A549 (cell line): ENCODE data around the gene MAN2A2. TPM values are rescaled to one million over a fixed set of nuclear protein-coding genes. Genes with fewer than 3 reads are reported as not detected.

Experiments
- ATAC-seq, 2 experiments: fragments of 200-7000 bp in 1 of 2; fragments of >200 bp in 1 of 2; cut with Nextera tagmentation in 1 of 2; cut with Tn5 transposase in 1 of 2; 3 replicates each; pipeline versions ENCODE4 v1.8.0 to v1.9.1; 2018 to 2020; ENCODE audit warnings: mild to moderate bottlenecking in 1 of 2, moderate library complexity in 1 of 2
- CTCF ChIA-PET: fragments of 300-600 bp; sonication (Branson Sonifier 250); formaldehyde crosslinking; extraction: SDS; loops from one replicate; lab custom pipeline; 2021; ENCODE audit warnings: antibody characterized with exemption, inconsistent platforms; lab: Yijun Ruan, JAX
- POLR2A ChIA-PET: fragments of 350-600 bp; formaldehyde crosslinking; extraction: SDS; loops from one replicate; lab custom pipeline; 2021; ENCODE audit warnings: antibody characterized with exemption, inconsistent platforms; lab: Yijun Ruan, JAX
- DNase-seq, 2 experiments: peaks; one replicate each; pipeline versions ENCODE4 v3.0.0 to v3.0.0-alpha.2; 2011 to 2016; ENCODE audit warnings: low read depth in 1 of 2, low spot score in 1 of 2
- FAIRE-seq: peaks from 2 replicates; lab custom pipeline; 2011; peaks lifted over from hg19 to GRCh38; lab: Jason Lieb, UNC
- H3K27ac ChIP-seq, 2 experiments: fragments of >200 bp; sonication (Bioruptor Twin); formaldehyde crosslinking; 3 replicates each; pipeline ENCODE4 v1.5.1; 2016 to 2017
- H3K4me1 ChIP-seq: fragments of >200 bp; sonication (Bioruptor Twin); formaldehyde crosslinking; 3 replicates; pipeline ENCODE4 v1.6.1; 2016
- H3K4me2 ChIP-seq: fragments of >200 bp; sonication (Bioruptor Twin); formaldehyde crosslinking; 3 replicates; pipeline ENCODE4 v1.6.1; 2016
- H3K4me3 ChIP-seq: fragments of >200 bp; sonication (Bioruptor Twin); formaldehyde crosslinking; 3 replicates; pipeline ENCODE4 v1.5.1; 2016
- H3K9me3 ChIP-seq: fragments of >200 bp; sonication (Bioruptor Twin); formaldehyde crosslinking; 3 replicates; pipeline ENCODE4 v1.6.1; 2016
- BHLHE40 ChIP-seq: IDR thresholded peaks from 2 replicates; pipeline ENCODE4 v1.6.1; 2012; ENCODE audit warnings: low read depth, low read length, inconsistent platforms
- CBX8 ChIP-seq: fragments of 200-600 bp; sonication (generic); IDR thresholded peaks from 2 replicates; pipeline ENCODE4 v1.6.1; 2016
- CHD4 ChIP-seq: fragments of 200-600 bp; sonication (generic); IDR thresholded peaks from 2 replicates; pipeline ENCODE4 v1.6.1; 2016; ENCODE audit warnings: antibody characterized with exemption, mild to moderate bottlenecking, borderline replicate concordance
- CTCF ChIP-seq: fragments of >200 bp; sonication (Bioruptor Twin); formaldehyde crosslinking; IDR thresholded peaks from 3 replicates; pipeline ENCODE4 v1.5.1; 2016
- EHMT2 ChIP-seq: fragments of 200-600 bp; sonication (generic); IDR thresholded peaks from 2 replicates; pipeline ENCODE4 v1.6.1; 2016; ENCODE audit warnings: antibody characterized with exemption, low read depth, mild to moderate bottlenecking, moderate library complexity
- ELK1 ChIP-seq: fragments of 150-350 bp; IDR thresholded peaks from 2 replicates; pipeline ENCODE4 v1.6.1; 2014; ENCODE audit warnings: low read depth, mild to moderate bottlenecking, low read length
- ESRRA ChIP-seq: fragments of 150-350 bp; IDR thresholded peaks from 2 replicates; pipeline ENCODE4 v1.6.1; 2014; ENCODE audit warnings: mild to moderate bottlenecking, low read length, borderline replicate concordance
- FOXS1 ChIP-seq: fragments of 250-450 bp; sonication (Bioruptor Pico); IDR thresholded peaks from 2 replicates; pipeline ENCODE4 v1.5.0; 2020; ENCODE audit warnings: mild to moderate bottlenecking, moderate library complexity
- GATA3 ChIP-seq: IDR thresholded peaks from 2 replicates; pipeline ENCODE4 v1.6.1; 2012; ENCODE audit warnings: borderline replicate concordance
- HMGXB4 ChIP-seq: fragments of 250-450 bp; sonication (Bioruptor Pico); IDR thresholded peaks from 2 replicates; pipeline ENCODE4 v1.5.0; 2021; ENCODE audit warnings: mild to moderate bottlenecking, moderate library complexity, borderline replicate concordance
- JUN ChIP-seq, 2 experiments: fragments of >200 bp; sonication (Bioruptor Twin); formaldehyde crosslinking; IDR thresholded peaks; 2 replicates in 1 of 2; 3 replicates in 1 of 2; pipeline ENCODE4 v1.6.1; 2016 to 2017
- JUNB ChIP-seq: fragments of >200 bp; sonication (Bioruptor Twin); formaldehyde crosslinking; IDR thresholded peaks from 2 replicates; pipeline ENCODE4 v1.6.1; 2016
- KDM1A ChIP-seq: fragments of 200-600 bp; sonication (generic); IDR thresholded peaks from 2 replicates; pipeline ENCODE4 v1.6.1; 2016; ENCODE audit warnings: low read depth, mild to moderate bottlenecking
- MAX ChIP-seq: IDR thresholded peaks from 2 replicates; pipeline ENCODE4 v1.6.1; 2012
- MYC ChIP-seq: IDR thresholded peaks from 2 replicates; pipeline ENCODE4 v1.6.1; 2012; ENCODE audit warnings: mild to moderate bottlenecking, inconsistent platforms, low read length, improper control_type of control experiment, borderline replicate concordance
- NFE2L2 ChIP-seq: fragments of 150-350 bp; conservative IDR thresholded peaks from 2 replicates; pipeline ENCODE4 v1.6.1; 2014; ENCODE audit warnings: low read length
- NPAS2 ChIP-seq: fragments of 250-450 bp; sonication (Bioruptor Pico); IDR thresholded peaks from 2 replicates; pipeline ENCODE4 v1.8.0; 2022; ENCODE audit warnings: mild to moderate bottlenecking, moderate library complexity, borderline replicate concordance
- RAD21 ChIP-seq, 2 experiments: fragments of >200 bp in 1 of 2; sonication (Bioruptor Twin) in 1 of 2; formaldehyde crosslinking in 1 of 2; IDR thresholded peaks in 1 of 2; conservative IDR thresholded peaks in 1 of 2; 2 replicates in 1 of 2; 3 replicates in 1 of 2; pipeline ENCODE4 v1.6.1; 2012 to 2018; ENCODE audit warnings: inconsistent platforms in 1 of 2
- RARB ChIP-seq: fragments of 250-450 bp; sonication (Bioruptor Pico); IDR thresholded peaks from 2 replicates; pipeline ENCODE4 v1.8.0; 2021; ENCODE audit warnings: mild to moderate bottlenecking, moderate library complexity
- RFX5 ChIP-seq: fragments of 450-650 bp; IDR thresholded peaks from 2 replicates; pipeline ENCODE4 v1.7.1; 2014; ENCODE audit warnings: antibody characterized with exemption, mild to moderate bottlenecking, moderate library complexity
- RNF2 ChIP-seq: fragments of 200-600 bp; sonication (generic); IDR thresholded peaks from 2 replicates; pipeline ENCODE4 v1.6.1; 2016; ENCODE audit warnings: low read depth, mild to moderate bottlenecking, antibody characterized with exemption, moderate library complexity, borderline replicate concordance
- ZNF302 ChIP-seq: fragments of 250-450 bp; sonication (Bioruptor Pico); IDR thresholded peaks from 2 replicates; pipeline ENCODE4 v1.9.0; 2021; ENCODE audit warnings: inconsistent platforms, mild to moderate bottlenecking, moderate library complexity
- ZSCAN20 ChIP-seq: fragments of 250-450 bp; sonication (Bioruptor Pico); IDR thresholded peaks from 2 replicates; pipeline ENCODE4 v1.8.0; 2022; ENCODE audit warnings: mild to moderate bottlenecking, moderate library complexity
- WGBS: methylation state at CpG from one replicate; pipeline ENCODE4 v1.1.6; 2017; ENCODE audit errors: missing lambda C conversion rate; 5-methylcytosine and 5-hydroxymethylcytosine counted together
- polyA plus RNA-seq, 4 experiments: library from polyadenylated mRNA; depleted of rRNA in 3 of 4; stranded (reverse); fragments of >200 nt; fragmentation: RNase III in 1 of 4; extraction: RNeasy Plus Mini Kit Qiagen cat#74134 plus additional on column Dnase treatment in 1 of 4; gene quantifications; 2 replicates in 3 of 4; 3 replicates in 1 of 4; pipeline ENCODE4 v1.2.3, GENCODE V29; 2011 to 2017

Gene MAN2A2
- polyA plus RNA-seq, 2 of the 4 experiments (the other 2 are of a cell fraction) = 22.0 to 32.6 TPM

GRCh38 chr15:90886291-90886614 is 16.8 kb upstream of the MAN2A2 start (continued):
- TF ChIP-seq ELK1 = no peak
- no peak for TF ChIP-seq ESRRA
- TF ChIP-seq RAD21 (conservative IDR thresholded peaks at IDR 0.05 in 1 of 2, IDR thresholded peaks at IDR 0.05 in 1 of 2) = peak in 1 of 2 experiments; percentile 14; a peak in 1 of 5 replicates
- no peak for TF ChIP-seq RARB (CRISPR knock-in tag)
- TF ChIP-seq MAX = no peak
- TF ChIP-seq MYC = no peak
- no peak for TF ChIP-seq NPAS2 (CRISPR knock-in tag)
- TF ChIP-seq, all 56 proteins: peak for 2

GRCh38 chr15:90887037-90887481 is 16.0 kb upstream of the MAN2A2 start:
- ChIA-PET CTCF (interaction anchor here (1.2 to 10.9 kb wide), 38 partner anchors 8 to 594 kb away, joined by 3 to 265 read pairs (median 14); partner anchors contain the start of genes BLM, FURIN, HDDC3 and MAN2A2), POLR2A (no interaction called here)
- Histone ChIP-seq H3K4me1 (no peaks in the 10 kb centered on the region), H3K9me3 (no peaks in the 10 kb centered on the region), H3K4me3 (no peak overlapping the region), H3K4me2 (no peak overlapping the region), H3K27ac (no peak overlapping the region)
- 80% methylated on average over 11 of the region's 13 CpGs for WGBS
- TF ChIP-seq CBX8 (no peak), NFE2L2 (no peak), RFX5 (no peak), JUNB (no peak), FOXS1 (CRISPR knock-in tag) (no peak)
- ATAC-seq = no peak
- no peak for FAIRE-seq
- DNase-seq = no peak

- FAIRE-seq = no peak
- 79% methylated on average over 15 of the region's 18 CpGs for WGBS
- ATAC-seq = no peak
- H3K27ac ChIP-seq = no peak overlapping the region
- DNase-seq = no peak
- H3K4me2 ChIP-seq = no peak overlapping the region
- H3K4me3 ChIP-seq = no peak overlapping the region
- TF ChIP-seq HMGXB4 (CRISPR knock-in tag) (no peak), ZSCAN20 (CRISPR knock-in tag) (no peak), JUN (IDR thresholded peaks at IDR 0.05) (no peak), KDM1A (no peak)
- no peaks in the 10 kb centered on the region for H3K9me3 ChIP-seq
- ChIA-PET POLR2A (interaction anchor here (0.6 kb wide), 1 partner anchor 172 kb away, joined by 3 read pairs; the partner anchor contains the start of gene BLM), CTCF (interaction anchor here (0.8 to 10.9 kb wide), 13 partner anchors 11 to 569 kb away, joined by 3 to 265 read pairs (median 5); partner anchors contain the start of genes BLM, HDDC3, MAN2A2 and UNC45A)
- H3K4me1 ChIP-seq = no peaks in the 10 kb centered on the region
Measured at GRCh38 chr15:90889313-90889730, 13.8 kb upstream of the MAN2A2 start.

- CTCF ChIA-PET = interaction anchor here (0.6 to 10.9 kb wide), 17 partner anchors 11 to 601 kb away, joined by 3 to 265 read pairs (median 4); partner anchors contain the start of genes BLM, HDDC3, MAN2A2 and UNC45A
- Histone ChIP-seq H3K4me1 (no peaks in the 10 kb centered on the region), H3K4me2 (no peak overlapping the region), H3K9me3 (no peaks in the 10 kb centered on the region), H3K27ac (no peak overlapping the region), H3K4me3 (no peak overlapping the region)
- POLR2A ChIA-PET = interaction anchor here (0.6 kb wide), 1 partner anchor 173 kb away, joined by 3 read pairs; the partner anchor contains the start of gene BLM
- ATAC-seq (no peak), DNase-seq (no peak), FAIRE-seq (no peak)
- WGBS = 82% methylated on average over 27 of the region's 31 CpGs
- no peak for TF ChIP-seq BHLHE40
- TF ChIP-seq CHD4 = no peak
- no peak for TF ChIP-seq GATA3
- TF ChIP-seq KDM1A = no peak
- TF ChIP-seq ZNF302 (CRISPR knock-in tag) = no peak
- no peak for TF ChIP-seq EHMT2
- TF ChIP-seq CTCF = no peak
- no peak for TF ChIP-seq RNF2
- no peak for TF ChIP-seq HMGXB4 (CRISPR knock-in tag)
Measured at GRCh38 chr15:90889736-90890456, 13.2 kb upstream of the MAN2A2 start.
